22Rv1 (cell line): Measurements from ENCODE around the gene ZDHHC3.

Experiments used
- CTCF ChIP-seq: fragments of 450-650 bp; IDR thresholded peaks from 2 replicates; pipeline ENCODE4 v1.5.1; 2017; ENCODE audit warnings: mild to moderate bottlenecking
- ZFX ChIP-seq: fragments of 450-650 bp; IDR thresholded peaks from 2 replicates; pipeline ENCODE4 v1.6.1; 2017; ENCODE audit warnings: antibody characterized with exemption, borderline replicate concordance

DNA sequence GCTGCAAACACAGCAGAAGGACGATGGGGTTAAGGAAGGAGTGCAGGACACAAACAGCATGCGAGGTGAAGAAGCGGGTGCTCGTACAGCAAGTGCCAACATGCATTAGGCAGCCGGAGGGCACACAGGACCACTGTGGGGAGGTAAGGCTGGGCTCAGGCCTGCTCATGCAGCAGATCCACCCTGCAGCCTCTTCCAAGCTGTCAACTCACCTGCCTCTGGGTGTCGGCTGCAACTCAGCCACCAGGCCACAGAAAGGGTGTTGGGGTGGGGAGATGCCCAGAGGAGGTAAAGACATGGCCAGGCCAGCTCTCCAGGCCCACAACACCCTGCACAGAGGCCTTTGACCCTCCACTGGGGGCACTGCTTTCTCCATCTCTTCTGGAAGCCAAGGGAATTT, 57.4 kb downstream of the ZDHHC3 start:
- TF ChIP-seq CTCF (no peak), ZFX (no peak)
